Ovary (tissue), 9 donors: ENCODE measurements around the gene SLX4IP. TPM values are rescaled to one million over a fixed set of nuclear protein-coding genes. Genes with fewer than 3 reads are reported as not detected.

Experiments used
- DNase-seq, 5 donors: peaks; one replicate each; pipeline ENCODE4 v3.0.0-alpha.2; 2019 to 2020
- H3K27ac ChIP-seq, 2 donors: fragments of 200-600 bp; one replicate each; pipeline versions ENCODE4 v1.5.1 to v1.8.0; 2019 to 2022
- H3K27me3 ChIP-seq: fragments of 200-600 bp; one replicate; pipeline ENCODE4 v1.8.0; 2022
- H3K36me3 ChIP-seq: fragments of 200-600 bp; sonication (generic); one replicate; pipeline ENCODE4 v1.5.1; 2019
- H3K4me1 ChIP-seq: one replicate; pipeline ENCODE4 v1.8.1; 2013; ENCODE audit warnings: mild to moderate bottlenecking, moderate library complexity; ENCODE audit not compliant: insufficient read depth
- H3K4me3 ChIP-seq: fragments of 200-600 bp; sonication (generic); one replicate; pipeline ENCODE4 v1.5.1; 2017
- H3K9me3 ChIP-seq, 2 donors: fragments of 200-600 bp in 1 of 2; sonication (generic) in 1 of 2; one replicate each; pipeline versions ENCODE4 v1.5.1 to v1.8.1; 2013 to 2019; ENCODE audit warnings: mild to moderate bottlenecking in 1 of 2, moderate library complexity in 1 of 2
- CTCF ChIP-seq, 3 donors: fragments of 450-650 bp in 2 of 3; fragments of 200-600 bp in 1 of 3; IDR thresholded peaks; one replicate each; pipeline versions ENCODE4 v1.5.1 to v1.8.0; 2016 to 2022; ENCODE audit warnings: antibody characterized with exemption in 3 of 3, mild to moderate bottlenecking in 1 of 3
- EP300 ChIP-seq: sonication (generic); formaldehyde crosslinking; IDR thresholded peaks from one replicate; pipeline ENCODE4 v1.6.1; 2017; ENCODE audit warnings: antibody characterized with exemption
- POLR2A ChIP-seq: fragments of 450-650 bp; IDR thresholded peaks from one replicate; pipeline ENCODE4 v1.6.1; 2017; ENCODE audit warnings: antibody characterized with exemption, mild to moderate bottlenecking, moderate library complexity
- WGBS, 3 donors: extraction: QIAGEN DNeasy Blood & Tissue Kit in 1 of 3; methylation state at CpG; one replicate each; pipeline versions ENCODE4 v1.1.5 to v1.1.7; 2013 to 2017; 5-methylcytosine and 5-hydroxymethylcytosine counted together
- intact Hi-C, 4 donors: fragments of 100-400 bp; cut with DNase I; formaldehyde crosslinking; loops; one replicate each; pipeline versions ENCODE4 v1.11.0 to v1.15.1; 2022 to 2023
- polyA plus RNA-seq, 2 donors: library from polyadenylated mRNA; stranded (reverse); fragments of 200-250 nt in 1 of 2; fragments of 350-450 nt in 1 of 2; fragmentation: Illumina TruSeq in 1 of 2; extraction: RNeasy Lipid Tissue Mini Kit (QIAGEN cat#74804) in 1 of 2; gene quantifications; one replicate each; pipeline ENCODE4 v1.2.3, GENCODE V29; 2013 to 2014
- total RNA-seq, 7 donors: library from RNA; depleted of rRNA in 2 of 7; stranded (reverse); fragments of >200 nt in 2 of 7; fragmentation: NEBNext Ultra II Directional in 3 of 7; extraction: Animal tissue kit (Norgen Biotek cat#: 25700) in 3 of 7; gene quantifications; one replicate each; pipeline versions ENCODE4 v1.1.0 to v1.2.4, GENCODE V29; 2016 to 2023
- donor health status: DM: no; HTN: no; CAD: no; lungs with moderate emphysema.
- donor health status: DM: no; HTN: no; CAD: no.
- donor health status: Bipolar disorder and iron deficiency.
- donor health status: DM: yes; HTN: yes; CAD: no.
- donor health status: DM: no; HTN: no; CAD: no.
- donor health status: DM: yes; HTN: yes; CAD: no.

Gene SLX4IP
- total and polyA plus RNA-seq, 9 donors, result 0.98 to 5.1 (median 2.8) TPM

- no peak overlapping the region for H3K4me3 ChIP-seq
- H3K4me1 ChIP-seq, result peaks cover 3% of the 10 kb centered on the region
- WGBS, 3 donors, result 84 to 88% (median 86%) methylated on average over 7 to 8 of the region's 8 CpGs
- intact Hi-C loops, result loop anchor here in 1 of 4 donors (5.0 kb wide), 1 partner anchor 71 kb away; no protein-coding TSS in a partner anchor
- H3K36me3 ChIP-seq, result no peaks in the 10 kb centered on the region
- no peak for DNase-seq
- H3K27ac ChIP-seq, result no peak overlapping the region
- no peak for TF ChIP-seq EP300
- H3K9me3 ChIP-seq, result no peaks in the 10 kb centered on the region
- no peaks in the 10 kb centered on the region for H3K27me3 ChIP-seq
Observed at GRCh38 chr20:10565922-10566897, 131.1 kb downstream of the SLX4IP start.

- TF ChIP-seq POLR2A, result no peak
- TF ChIP-seq CTCF (IDR thresholded peaks at IDR 0.05), result no peak
- TF ChIP-seq EP300, result no peak
- H3K27ac ChIP-seq, result no peak overlapping the region
- no peaks in the 10 kb centered on the region for H3K27me3 ChIP-seq
- H3K4me3 ChIP-seq, result no peak overlapping the region
- no peak for DNase-seq
- no peaks in the 10 kb centered on the region for H3K36me3 ChIP-seq
- no peaks in the 10 kb centered on the region for H3K9me3 ChIP-seq
- peaks cover 3% of the 10 kb centered on the region for H3K4me1 ChIP-seq
- 94 to 99% (median 98%) methylated on average over 3 of the region's 3 CpGs for WGBS, 3 donors
- intact Hi-C loops, result loop anchor here in 1 of 4 donors (5.0 kb wide), 1 partner anchor 69 kb away; no protein-coding TSS in a partner anchor
Observed at GRCh38 chr20:10568032-10568431, 132.9 kb downstream of the SLX4IP start.

DNA sequence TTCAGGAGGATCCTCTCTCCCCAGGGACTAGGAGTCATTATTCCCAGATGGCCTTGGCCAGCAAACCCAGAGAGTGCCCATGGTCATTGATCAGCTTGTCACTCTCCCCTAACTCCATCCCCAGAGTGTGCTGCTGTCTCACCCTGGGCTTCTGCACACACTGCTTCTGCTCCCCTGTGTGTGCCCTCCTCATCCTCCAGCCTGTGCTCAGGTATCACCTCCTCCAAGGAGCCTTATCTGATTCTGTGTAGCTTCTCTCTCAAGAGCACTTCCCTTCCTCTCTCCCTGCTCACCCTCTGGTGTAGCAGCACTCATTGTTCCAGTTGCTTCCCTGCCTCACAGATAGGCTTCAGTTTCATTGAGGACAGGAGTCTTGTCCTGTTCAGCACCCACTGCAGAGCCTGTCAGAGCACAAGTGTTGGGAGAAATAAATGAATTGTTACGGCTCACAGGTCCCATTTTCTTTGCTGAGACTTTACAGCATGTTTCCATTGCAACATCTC lies 136.3 kb downstream of the SLX4IP start:
- Histone ChIP-seq H3K27ac (no peak overlapping the region), H3K4me3 (no peak overlapping the region), H3K27me3 (no peaks in the 10 kb centered on the region), H3K4me1 (no peaks in the 10 kb centered on the region), H3K9me3 (no peaks in the 10 kb centered on the region), H3K36me3 (no peaks in the 10 kb centered on the region)
- 81 to 95% (median 91%) methylated on average over 1 of the region's 1 CpG for WGBS, 3 donors
- no peak for DNase-seq
- TF ChIP-seq POLR2A, result no peak
- no peak for TF ChIP-seq CTCF (IDR thresholded peaks at IDR 0.05)
- no peak for TF ChIP-seq EP300
- intact Hi-C loops, result no loop called here

GRCh38 chr20:10572853-10573252 lies 137.7 kb downstream of the SLX4IP start:
- Histone ChIP-seq H3K9me3 (no peaks in the 10 kb centered on the region), H3K36me3 (no peaks in the 10 kb centered on the region), H3K4me3 (no peak overlapping the region), H3K27ac (no peak overlapping the region), H3K4me1 (no peaks in the 10 kb centered on the region), H3K27me3 (no peaks in the 10 kb centered on the region)
- intact Hi-C loops, result no loop called here
- DNase-seq, result no peak
- WGBS, 3 donors, result 89 to 95% (median 93%) methylated on average over 8 of the region's 8 CpGs
- TF ChIP-seq POLR2A (no peak), EP300 (no peak), CTCF (IDR thresholded peaks at IDR 0.05) (no peak)
